SK-N-SH treated with all-trans-retinoic acid at 6 μM for 48 hours (cell line): ENCODE results near the gene POU6F2.

Source experiments
- ATAC-seq: fragments of 200-7000 bp; cut with Tn5 transposase; 3 replicates; pipeline ENCODE4 v1.9.1; 2020; ENCODE audit warnings: mild to moderate bottlenecking, moderate library complexity
- ARNTL ChIP-seq: fragments of 450-650 bp; formaldehyde crosslinking; IDR thresholded peaks from 2 replicates; pipeline ENCODE4 v1.5.0; 2020; ENCODE audit warnings: low read depth, mild to moderate bottlenecking, moderate library complexity, borderline replicate concordance
- BACH2 ChIP-seq: fragments of 250-450 bp; sonication (Bioruptor Pico); IDR thresholded peaks from 2 replicates; pipeline ENCODE4 v1.9.0; 2021; ENCODE audit warnings: mild to moderate bottlenecking, borderline replicate concordance
- CREB5 ChIP-seq: fragments of 250-450 bp; sonication (Bioruptor Pico); IDR thresholded peaks from 2 replicates; pipeline ENCODE4 v1.5.1; 2020; ENCODE audit warnings: low read depth, mild to moderate bottlenecking, moderate library complexity
- CSRNP3 ChIP-seq: fragments of 250-450 bp; sonication (Bioruptor Pico); IDR thresholded peaks from 2 replicates; pipeline ENCODE4 v1.5.1; 2021; ENCODE audit warnings: mild to moderate bottlenecking, moderate library complexity
- ESRRG ChIP-seq: fragments of 250-450 bp; sonication (Bioruptor Pico); IDR thresholded peaks from 2 replicates; pipeline ENCODE4 v1.6.1; 2021; ENCODE audit warnings: mild to moderate bottlenecking
- GLIS3 ChIP-seq: fragments of 250-450 bp; sonication (Bioruptor Pico); IDR thresholded peaks from 2 replicates; pipeline ENCODE4 v1.5.0; 2020; ENCODE audit warnings: mild to moderate bottlenecking, moderate library complexity
- ISL1 ChIP-seq: fragments of 250-450 bp; sonication (Bioruptor Pico); IDR thresholded peaks from 2 replicates; pipeline ENCODE4 v2.1.2; 2022; ENCODE audit warnings: mild to moderate bottlenecking, moderate library complexity
- OSR1 ChIP-seq: fragments of 250-450 bp; sonication (Bioruptor Pico); IDR thresholded peaks from 2 replicates; pipeline ENCODE4 v1.8.0; 2022; ENCODE audit warnings: moderate library complexity, mild to moderate bottlenecking, inconsistent platforms
- PATZ1 ChIP-seq: fragments of 250-450 bp; sonication (Bioruptor Pico); IDR thresholded peaks from 2 replicates; pipeline ENCODE4 v1.8.0; 2020; ENCODE audit warnings: mild to moderate bottlenecking, moderate library complexity, borderline replicate concordance
- POU6F1 ChIP-seq: fragments of 250-450 bp; sonication (Bioruptor Pico); IDR thresholded peaks from 2 replicates; pipeline ENCODE4 v1.8.0; 2021; ENCODE audit warnings: low read depth, mild to moderate bottlenecking, moderate library complexity, borderline replicate concordance
- PPARA ChIP-seq: fragments of 250-450 bp; sonication (Bioruptor Pico); IDR thresholded peaks from 2 replicates; pipeline ENCODE4 v1.5.0; 2020; ENCODE audit warnings: mild to moderate bottlenecking, borderline replicate concordance
- RARB ChIP-seq: fragments of 250-450 bp; sonication (Bioruptor Pico); IDR thresholded peaks from 2 replicates; pipeline ENCODE4 v1.8.0; 2021; ENCODE audit warnings: mild to moderate bottlenecking, moderate library complexity
- SNAI2 ChIP-seq: fragments of 250-450 bp; sonication (Bioruptor Pico); IDR thresholded peaks from 2 replicates; pipeline ENCODE4 v1.5.0; 2020; ENCODE audit warnings: mild to moderate bottlenecking, moderate library complexity
- TCF4 ChIP-seq: fragments of 250-450 bp; sonication (Bioruptor Pico); IDR thresholded peaks from 2 replicates; pipeline ENCODE4 v1.8.0; 2021; ENCODE audit warnings: mild to moderate bottlenecking, moderate library complexity, borderline replicate concordance
- TOX ChIP-seq: fragments of 250-450 bp; sonication (Bioruptor Pico); IDR thresholded peaks from 2 replicates; pipeline ENCODE4 v1.8.0; 2021; ENCODE audit warnings: mild to moderate bottlenecking, moderate library complexity, borderline replicate concordance
- TSHZ2 ChIP-seq: fragments of 250-450 bp; sonication (Bioruptor Pico); IDR thresholded peaks from 2 replicates; pipeline ENCODE4 v1.5.0; 2020; ENCODE audit warnings: mild to moderate bottlenecking, moderate library complexity
- ZC3H10 ChIP-seq: fragments of 250-450 bp; sonication (Bioruptor Pico); IDR thresholded peaks from 2 replicates; pipeline ENCODE4 v1.5.1; 2021; ENCODE audit warnings: mild to moderate bottlenecking, moderate library complexity
- ZFP3 ChIP-seq: fragments of 250-450 bp; sonication (Bioruptor Pico); IDR thresholded peaks from 2 replicates; pipeline ENCODE4 v1.5.0; 2020; ENCODE audit warnings: mild to moderate bottlenecking, moderate library complexity
- ZFP30 ChIP-seq: fragments of 450-650 bp; formaldehyde crosslinking; IDR thresholded peaks from 2 replicates; pipeline ENCODE4 v1.5.0; 2022; ENCODE audit warnings: mild to moderate bottlenecking, moderate library complexity
- ZNF565 ChIP-seq: fragments of 450-650 bp; formaldehyde crosslinking; conservative IDR thresholded peaks from 2 replicates; pipeline ENCODE4 v1.5.0; 2020; ENCODE audit warnings: low read depth, mild to moderate bottlenecking, moderate library complexity
- ZNF70 ChIP-seq: fragments of 450-650 bp; formaldehyde crosslinking; IDR thresholded peaks from 2 replicates; pipeline ENCODE4 v1.5.0; 2020; ENCODE audit warnings: mild to moderate bottlenecking, moderate library complexity
- ZNF8 ChIP-seq: fragments of 450-650 bp; formaldehyde crosslinking; IDR thresholded peaks from 2 replicates; pipeline ENCODE4 v1.5.0; 2020; ENCODE audit warnings: mild to moderate bottlenecking, moderate library complexity

Gene POU6F2

DNA sequence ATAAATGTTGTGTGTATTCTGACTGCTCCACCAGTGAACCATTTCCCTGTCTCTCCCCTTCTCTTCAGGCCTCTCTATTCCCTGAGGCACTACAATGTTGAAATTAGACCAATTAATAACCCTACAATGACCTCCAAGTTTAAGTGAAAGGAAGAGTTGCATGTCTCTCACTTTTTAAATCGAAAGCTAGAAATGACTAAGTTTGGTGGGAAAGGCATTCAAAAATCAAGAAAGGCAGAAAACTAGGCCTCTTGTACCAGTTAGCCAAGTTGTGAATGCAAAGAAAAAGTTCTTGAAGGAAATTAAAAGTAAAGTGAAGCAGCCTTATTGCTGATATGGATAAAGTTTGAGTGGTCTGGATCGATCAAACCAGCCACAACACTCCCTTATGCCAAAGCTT lies 390.2 kb downstream of the POU6F2 start:
- TF ChIP-seq BACH2 (CRISPR knock-in tag) (no peak), OSR1 (CRISPR knock-in tag) (no peak), TCF4 (CRISPR knock-in tag) (no peak), ISL1 (no peak), ESRRG (CRISPR knock-in tag) (no peak), SNAI2 (CRISPR knock-in tag) (no peak), ZC3H10 (CRISPR knock-in tag) (no peak), ARNTL (CRISPR knock-in tag) (no peak), ZNF565 (CRISPR knock-in tag) (no peak), RARB (CRISPR knock-in tag) (no peak), PATZ1 (CRISPR knock-in tag) (no peak), CREB5 (CRISPR knock-in tag) (no peak), ZFP3 (CRISPR knock-in tag) (no peak), TOX (CRISPR knock-in tag) (no peak), GLIS3 (CRISPR knock-in tag) (no peak), POU6F1 (CRISPR knock-in tag) (no peak), ZFP30 (CRISPR knock-in tag) (no peak), CSRNP3 (CRISPR knock-in tag) (no peak)
- TF ChIP-seq, all 23 proteins: peak for 0
- no peak for ATAC-seq

DNA sequence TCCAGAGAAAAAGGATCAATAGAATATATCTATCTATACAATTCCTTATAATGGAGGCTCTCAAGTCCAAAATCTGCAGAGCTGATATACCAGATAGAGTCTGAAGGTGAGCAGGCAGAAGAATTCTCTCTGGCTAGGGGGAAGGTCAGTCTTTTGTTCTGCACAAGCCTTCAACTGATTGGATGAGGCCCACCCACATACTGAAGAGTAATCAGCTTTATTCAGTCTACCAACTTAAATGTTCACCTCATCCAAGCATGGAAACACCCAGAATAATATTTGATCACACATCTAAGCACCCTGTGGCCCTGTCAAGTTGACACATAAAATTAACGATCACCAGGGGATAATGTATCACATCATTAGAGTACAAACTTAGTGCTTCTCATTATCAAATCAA lies 394.7 kb downstream of the POU6F2 start:
- TF ChIP-seq ZNF70 = no peak
- no peak for TF ChIP-seq ISL1
- TF ChIP-seq TSHZ2 (CRISPR knock-in tag) = no peak
- TF ChIP-seq ZNF565 (CRISPR knock-in tag) = no peak
- TF ChIP-seq, all 23 proteins: peak for 0
- no peak for ATAC-seq

- ATAC-seq = no peak
- TF ChIP-seq ZC3H10 (CRISPR knock-in tag) (no peak), ZNF70 (no peak), TSHZ2 (CRISPR knock-in tag) (no peak), SNAI2 (CRISPR knock-in tag) (no peak), TOX (CRISPR knock-in tag) (no peak), PPARA (no peak), CSRNP3 (CRISPR knock-in tag) (no peak), ARNTL (CRISPR knock-in tag) (no peak), ZNF8 (CRISPR knock-in tag) (no peak), ESRRG (CRISPR knock-in tag) (no peak), ZNF565 (CRISPR knock-in tag) (no peak), OSR1 (CRISPR knock-in tag) (no peak), CREB5 (CRISPR knock-in tag) (no peak)
Measured at GRCh38 chr7:39374436-39375040, 396.8 kb downstream of the POU6F2 start.
